IgD-negative memory B cell (primary cell): Measurements from ENCODE around the gene USP24. TPM values are rescaled to one million over a fixed set of nuclear protein-coding genes. Genes with fewer than 3 reads are reported as not detected.

Experiments used
- polyA plus RNA-seq: library from polyadenylated mRNA; unstranded; fragments of 300-500 nt; fragmentation: Illumina TruSeq; gene quantifications from one replicate; pipeline ENCODE4 v1.2.3, GENCODE V29; 2021

USP24 gene
- polyA plus RNA-seq, 1 donor from 2014 or later = 10.2 TPM

Other genes with a start within 250 kb of the USP24 start
- not detected for gene TMEM61, start 234.7 kb downstream of the USP24 start, polyA plus RNA-seq
- gene BSND, start 216.4 kb downstream of the USP24 start, polyA plus RNA-seq = not detected
- not detected for gene PCSK9, start 175.8 kb downstream of the USP24 start, polyA plus RNA-seq